Muscle layer of colon (tissue), 2 donors: ENCODE results near the gene ITGAE.

Experiments
- H3K27ac ChIP-seq: one replicate; pipeline ENCODE4 v1.7.0; 2013; ENCODE audit warnings: low read depth, mild to moderate bottlenecking, low read length, moderate library complexity
- H3K27me3 ChIP-seq, 2 donors: one replicate each; pipeline ENCODE4 v1.7.0; 2013; ENCODE audit warnings: low read length in 2 of 2, mild to moderate bottlenecking in 2 of 2; ENCODE audit not compliant: insufficient read depth in 2 of 2, control insufficient read depth in 1 of 2
- H3K36me3 ChIP-seq: one replicate; pipeline ENCODE4 v1.7.0; 2013; ENCODE audit warnings: mild to moderate bottlenecking, low read length; ENCODE audit not compliant: insufficient read depth
- H3K4me1 ChIP-seq: one replicate; pipeline ENCODE4 v1.7.0; 2013; ENCODE audit warnings: mild to moderate bottlenecking, low read length; ENCODE audit not compliant: insufficient read depth
- H3K4me3 ChIP-seq, 2 donors: one replicate each; pipeline ENCODE4 v1.7.0; 2013; ENCODE audit warnings: low read length in 2 of 2, low read depth in 1 of 2, mild to moderate bottlenecking in 1 of 2, moderate library complexity in 1 of 2
- H3K9ac ChIP-seq: one replicate; pipeline ENCODE4 v1.7.0; 2013; ENCODE audit warnings: low read length
- H3K9me3 ChIP-seq: one replicate; pipeline ENCODE4 v1.7.0; 2013; ENCODE audit warnings: mild to moderate bottlenecking, low read length
- donor health status: abdominal sarcoma.
- donor health status: Adenocarcinoma of cecum.

The ITGAE gene

DNA sequence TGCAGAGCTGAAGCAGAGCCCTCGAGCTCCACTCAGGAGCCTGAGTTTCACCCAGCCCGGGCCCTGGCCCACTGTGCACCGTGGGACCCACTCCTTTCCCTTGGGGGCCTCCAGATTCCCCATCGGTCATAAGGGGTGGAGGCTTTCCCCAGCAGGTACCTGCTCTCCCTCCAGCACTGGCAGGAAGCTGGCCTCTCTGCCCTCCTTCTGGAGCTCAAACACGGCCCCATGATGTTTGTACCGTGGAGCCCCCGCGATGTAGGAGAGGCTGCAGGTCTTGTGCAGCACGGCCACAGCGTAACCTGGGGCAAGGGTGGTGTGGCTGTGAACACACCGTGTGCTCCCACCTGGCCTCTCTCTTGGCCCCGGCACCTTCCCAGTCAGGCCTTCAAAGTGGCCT, 47.4 kb downstream of the ITGAE start:
- H3K9me3 ChIP-seq = no peaks in the 10 kb centered on the region
- peaks cover 0 to 10% of the 10 kb centered on the region in 2 donors for H3K27me3 ChIP-seq
- no peaks in the 10 kb centered on the region for H3K4me1 ChIP-seq
- H3K27ac ChIP-seq = no peak overlapping the region
- H3K36me3 ChIP-seq = no peaks in the 10 kb centered on the region
- H3K9ac ChIP-seq = no peak overlapping the region
- no peak overlapping the region for H3K4me3 ChIP-seq

DNA sequence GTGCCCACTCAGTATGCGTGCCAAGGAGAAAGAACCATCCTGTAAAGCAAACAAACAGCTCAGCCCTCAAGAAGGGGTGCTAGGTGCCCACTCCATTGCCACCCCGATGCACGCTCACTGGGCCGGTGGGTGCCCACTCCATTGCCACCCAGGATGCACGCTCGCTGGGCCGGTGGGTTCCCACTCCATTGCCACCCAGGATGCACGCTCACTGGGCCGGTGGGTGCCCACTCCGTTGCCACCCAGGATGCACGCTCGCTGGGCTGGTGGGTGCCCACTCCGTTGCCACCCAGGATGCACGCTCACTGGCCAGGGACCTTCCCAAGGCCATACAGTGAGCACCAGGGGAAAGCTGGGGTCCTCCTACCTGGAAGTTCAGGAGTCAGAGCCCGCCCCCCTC, 49.2 kb downstream of the ITGAE start:
- Histone ChIP-seq H3K9ac (no peak overlapping the region), H3K4me3 (no peak overlapping the region), H3K36me3 (no peaks in the 10 kb centered on the region), H3K4me1 (no peaks in the 10 kb centered on the region), H3K27ac (no peak overlapping the region), H3K9me3 (no peaks in the 10 kb centered on the region), H3K27me3 (peaks cover 0 to 10% of the 10 kb centered on the region in 2 donors)

DNA sequence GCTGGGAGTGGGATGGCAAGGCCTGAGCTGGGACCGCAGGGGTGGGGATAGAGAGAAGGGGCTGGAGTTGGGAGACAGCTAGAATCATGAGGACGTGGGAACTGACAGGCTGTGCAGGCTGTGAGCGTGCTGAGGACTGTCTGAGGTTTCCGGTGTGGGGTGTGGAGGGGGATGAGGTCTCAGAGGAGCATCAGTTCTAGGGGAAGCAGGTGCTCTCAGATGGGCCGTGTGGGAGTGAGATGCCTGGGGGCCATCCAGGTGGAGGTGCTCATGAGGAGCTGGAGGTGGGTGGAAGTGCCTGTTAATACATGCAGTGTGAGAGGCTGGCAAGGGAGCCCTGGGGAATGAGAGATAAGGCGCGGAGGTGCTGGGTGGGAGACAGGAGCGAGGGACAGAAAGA, 50.1 kb downstream of the ITGAE start:
- no peak overlapping the region for H3K9ac ChIP-seq
- no peaks in the 10 kb centered on the region for H3K9me3 ChIP-seq
- H3K27ac ChIP-seq = no peak overlapping the region
- peaks cover 0 to 10% of the 10 kb centered on the region in 2 donors for H3K27me3 ChIP-seq
- no peaks in the 10 kb centered on the region for H3K4me1 ChIP-seq
- no peaks in the 10 kb centered on the region for H3K36me3 ChIP-seq
- H3K4me3 ChIP-seq = no peak overlapping the region

GRCh38 chr17:3750296-3750695, 50.7 kb downstream of the ITGAE start:
- Histone ChIP-seq H3K36me3 (no peaks in the 10 kb centered on the region), H3K9me3 (no peaks in the 10 kb centered on the region), H3K9ac (no peak overlapping the region), H3K4me3 (no peak overlapping the region), H3K27me3 (peaks cover 0 to 10% of the 10 kb centered on the region in 2 donors), H3K27ac (no peak overlapping the region), H3K4me1 (no peaks in the 10 kb centered on the region)

- H3K36me3 ChIP-seq = no peaks in the 10 kb centered on the region
- H3K9ac ChIP-seq = no peak overlapping the region
- no peak overlapping the region for H3K27ac ChIP-seq
- no peaks in the 10 kb centered on the region for H3K27me3 ChIP-seq
- H3K4me1 ChIP-seq = no peaks in the 10 kb centered on the region
- H3K9me3 ChIP-seq = no peaks in the 10 kb centered on the region
- no peak overlapping the region for H3K4me3 ChIP-seq
These were observed 52.4 kb downstream of the ITGAE start for GRCh38 chr17:3748576-3748975.

GRCh38 chr17:3747805-3748204, 53.2 kb downstream of the ITGAE start:
- Histone ChIP-seq H3K27ac (no peak overlapping the region), H3K27me3 (no peaks in the 10 kb centered on the region), H3K4me1 (no peaks in the 10 kb centered on the region), H3K4me3 (no peak overlapping the region), H3K9me3 (no peaks in the 10 kb centered on the region), H3K36me3 (no peaks in the 10 kb centered on the region), H3K9ac (no peak overlapping the region)

DNA sequence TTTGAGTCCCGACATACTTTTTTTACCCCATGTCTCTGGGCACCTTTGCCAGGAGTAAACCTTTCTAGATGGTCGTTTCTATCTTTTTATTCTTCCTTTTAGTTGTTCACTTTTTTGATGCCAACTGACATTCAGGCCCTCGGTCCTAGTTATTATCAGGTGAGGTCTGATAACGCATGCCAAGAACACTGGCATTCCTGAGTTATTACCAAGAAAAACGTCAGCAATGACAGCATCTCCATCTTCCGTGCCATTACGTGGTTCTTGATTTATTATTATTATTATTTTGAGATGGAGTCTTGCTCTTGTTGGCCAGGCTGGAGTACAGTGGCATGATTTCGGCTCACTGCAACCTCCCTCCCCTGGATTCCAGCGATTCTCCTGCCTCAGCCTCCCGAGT, 55.9 kb downstream of the ITGAE start:
- no peak overlapping the region for H3K9ac ChIP-seq
- H3K27me3 ChIP-seq = no peaks in the 10 kb centered on the region
- H3K36me3 ChIP-seq = no peaks in the 10 kb centered on the region
- H3K4me3 ChIP-seq = no peak overlapping the region
- H3K9me3 ChIP-seq = no peaks in the 10 kb centered on the region
- no peaks in the 10 kb centered on the region for H3K4me1 ChIP-seq
- H3K27ac ChIP-seq = no peak overlapping the region

DNA sequence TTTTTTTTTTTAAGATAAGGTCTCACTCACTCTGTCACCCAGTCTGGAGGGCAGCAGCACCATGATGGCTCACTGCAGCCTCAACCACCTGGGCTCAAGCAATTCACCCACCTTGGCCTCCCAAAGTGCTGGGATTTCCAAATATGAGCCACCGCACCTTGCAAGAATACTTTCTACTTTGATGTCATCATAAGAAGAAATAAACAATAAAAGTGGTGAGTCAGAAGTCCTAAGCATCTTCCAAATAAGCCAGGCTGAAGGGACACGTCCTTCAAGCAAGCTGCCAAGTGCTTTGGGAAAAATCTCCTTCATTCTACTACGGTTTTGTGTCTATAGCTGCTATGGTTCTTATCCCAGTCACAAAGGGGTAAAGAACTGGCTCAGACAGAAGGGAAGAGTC, 57.0 kb downstream of the ITGAE start:
- no peaks in the 10 kb centered on the region for H3K9me3 ChIP-seq
- no peaks in the 10 kb centered on the region for H3K4me1 ChIP-seq
- no peak overlapping the region for H3K27ac ChIP-seq
- no peaks in the 10 kb centered on the region for H3K27me3 ChIP-seq
- H3K9ac ChIP-seq = no peak overlapping the region
- H3K36me3 ChIP-seq = no peaks in the 10 kb centered on the region
- H3K4me3 ChIP-seq = no peak overlapping the region

DNA sequence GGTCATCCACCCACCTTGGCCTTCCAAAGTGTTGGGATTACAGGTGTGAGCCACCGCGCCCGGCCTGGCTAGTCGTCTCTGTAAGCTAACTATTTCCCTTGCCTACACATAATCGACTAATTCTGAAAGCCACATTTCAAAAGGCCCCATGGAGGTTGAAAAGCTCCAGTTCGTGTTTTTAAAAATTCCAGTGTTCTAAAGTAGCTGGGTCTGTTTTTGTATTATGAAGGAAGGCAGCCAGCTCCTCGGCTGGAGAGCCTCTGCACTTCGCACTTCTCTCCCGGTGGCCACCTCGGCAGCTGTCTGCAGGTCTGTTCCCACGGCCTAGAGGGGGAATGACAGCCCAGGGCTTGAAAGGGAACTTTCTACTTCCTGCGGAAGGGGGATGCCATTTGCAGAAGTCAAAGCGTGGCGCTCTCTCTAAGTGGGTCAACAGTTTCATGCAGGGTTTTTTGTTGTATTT, 60.3 kb downstream of the ITGAE start:
- no peaks in the 10 kb centered on the region for H3K9me3 ChIP-seq
- no peaks in the 10 kb centered on the region for H3K36me3 ChIP-seq
- no peak overlapping the region for H3K9ac ChIP-seq
- H3K4me1 ChIP-seq = no peaks in the 10 kb centered on the region
- H3K27ac ChIP-seq = no peak overlapping the region
- H3K27me3 ChIP-seq = no peaks in the 10 kb centered on the region
- no peak overlapping the region for H3K4me3 ChIP-seq

DNA sequence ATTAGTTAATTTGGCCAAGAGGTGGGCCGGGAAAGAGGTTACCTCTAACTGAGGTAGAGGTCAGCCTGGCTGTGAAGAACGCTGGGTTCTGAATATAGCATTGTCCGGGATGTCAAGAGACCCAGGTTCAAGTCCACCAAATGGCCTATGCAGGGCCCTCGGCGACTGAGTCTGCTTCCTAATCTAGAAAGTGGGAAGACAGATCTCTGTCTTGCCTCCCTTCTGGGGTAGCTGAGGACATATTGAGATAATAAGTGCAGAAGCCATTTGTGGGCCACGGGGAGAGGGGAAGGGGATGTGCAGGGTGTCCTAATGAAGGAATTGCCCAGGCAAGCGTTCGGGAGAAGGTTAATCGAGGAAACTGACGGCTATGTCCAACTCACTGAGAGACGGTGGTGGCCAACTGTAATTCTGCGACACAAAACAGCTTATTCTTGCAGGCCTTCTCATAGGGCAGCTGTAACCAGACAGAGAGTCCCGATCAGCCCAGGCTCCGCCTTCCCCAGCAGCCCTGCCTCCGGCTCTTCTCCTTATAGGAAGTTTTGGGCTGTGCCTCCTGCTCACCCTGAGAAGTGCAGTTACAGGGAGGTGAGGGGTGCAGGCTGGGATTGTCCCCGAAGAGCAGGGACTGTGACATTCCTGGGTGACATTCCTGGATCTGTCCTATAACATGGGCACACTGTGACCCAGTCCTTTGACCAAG, 61.4 kb downstream of the ITGAE start:
- Histone ChIP-seq H3K9ac (no peak overlapping the region), H3K27ac (no peak overlapping the region), H3K4me3 (no peak overlapping the region), H3K4me1 (no peaks in the 10 kb centered on the region), H3K9me3 (no peaks in the 10 kb centered on the region), H3K36me3 (no peaks in the 10 kb centered on the region), H3K27me3 (no peaks in the 10 kb centered on the region)

GRCh38 chr17:3738562-3739295, 62.3 kb downstream of the ITGAE start:
- Histone ChIP-seq H3K27ac (no peak overlapping the region), H3K9ac (no peak overlapping the region), H3K4me1 (no peaks in the 10 kb centered on the region), H3K36me3 (no peaks in the 10 kb centered on the region), H3K27me3 (no peaks in the 10 kb centered on the region), H3K9me3 (no peaks in the 10 kb centered on the region), H3K4me3 (no peak overlapping the region)

DNA sequence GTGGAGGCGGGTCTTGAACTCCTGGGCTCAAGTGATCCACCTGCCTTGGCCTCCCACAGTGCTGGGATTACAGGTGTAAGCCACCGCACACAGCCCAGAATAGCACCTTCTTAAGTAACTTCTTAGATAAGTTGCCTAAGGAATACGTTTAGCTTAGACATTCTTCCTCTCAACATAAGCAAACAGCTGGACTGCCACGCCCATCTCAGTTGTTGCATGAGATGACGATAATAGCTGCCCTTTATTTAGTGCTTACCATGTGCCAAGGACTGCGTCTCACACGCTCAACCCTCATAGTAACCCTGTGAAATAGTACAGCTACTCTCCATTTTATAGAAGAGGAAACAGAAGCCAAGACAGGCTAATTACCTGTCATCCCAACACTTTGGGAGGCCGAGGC, 65.5 kb downstream of the ITGAE start:
- Histone ChIP-seq H3K4me1 (no peaks in the 10 kb centered on the region), H3K4me3 (no peak overlapping the region), H3K9me3 (no peaks in the 10 kb centered on the region), H3K36me3 (no peaks in the 10 kb centered on the region), H3K27me3 (no peaks in the 10 kb centered on the region), H3K9ac (no peak overlapping the region), H3K27ac (no peak overlapping the region)
